ENCODE results near the gene C10orf53.
"Not testable (repeated sequence)": the region's sequence is repeated elsewhere in the genome, so short reads cannot be mapped to it uniquely, and the experiment has no call there.

Gene C10orf53

DNA sequence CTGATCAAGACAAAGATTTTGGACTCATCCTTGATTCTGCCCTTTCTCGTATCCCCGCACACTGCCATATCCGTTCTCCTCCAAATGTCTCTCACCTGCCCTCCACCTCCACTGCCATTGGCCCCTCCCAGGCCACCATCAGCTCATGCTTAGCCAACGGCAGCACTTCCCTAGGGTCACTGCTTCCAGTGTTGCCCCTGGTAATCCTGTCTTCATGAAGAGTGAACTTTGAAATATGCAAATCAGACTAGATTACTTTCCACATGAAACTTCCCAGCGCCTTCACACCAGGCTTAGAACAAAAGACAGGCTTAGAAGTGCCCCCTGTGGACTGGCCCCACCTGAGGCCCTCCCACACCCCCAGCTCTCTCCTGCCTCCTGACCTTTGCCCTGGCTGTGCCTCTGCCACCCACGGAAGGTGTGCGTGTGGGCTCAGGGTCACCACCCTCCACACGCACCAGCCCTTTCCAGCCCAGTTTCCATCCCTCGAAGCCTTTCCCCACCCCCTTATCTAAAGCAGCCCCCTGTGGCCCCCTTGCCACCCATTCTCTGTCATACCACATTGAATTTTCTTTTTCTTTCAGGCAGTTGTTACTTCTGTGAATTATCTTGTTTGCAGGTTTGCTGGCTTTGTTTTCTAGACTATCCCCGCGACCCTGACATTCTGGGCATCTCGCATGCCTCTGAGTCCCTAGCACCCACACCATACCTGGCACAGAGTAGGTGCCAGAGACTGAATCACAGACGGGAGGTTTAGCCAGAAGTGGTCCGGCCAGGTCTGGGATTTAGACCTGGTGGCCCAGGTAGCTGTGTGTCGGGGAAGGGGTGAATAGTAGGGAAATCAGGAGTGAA, 26.8 kb upstream of the C10orf53 start:
- no peak for DNase-seq (ENCODE audit: low read depth in 2 of 2)

DNA sequence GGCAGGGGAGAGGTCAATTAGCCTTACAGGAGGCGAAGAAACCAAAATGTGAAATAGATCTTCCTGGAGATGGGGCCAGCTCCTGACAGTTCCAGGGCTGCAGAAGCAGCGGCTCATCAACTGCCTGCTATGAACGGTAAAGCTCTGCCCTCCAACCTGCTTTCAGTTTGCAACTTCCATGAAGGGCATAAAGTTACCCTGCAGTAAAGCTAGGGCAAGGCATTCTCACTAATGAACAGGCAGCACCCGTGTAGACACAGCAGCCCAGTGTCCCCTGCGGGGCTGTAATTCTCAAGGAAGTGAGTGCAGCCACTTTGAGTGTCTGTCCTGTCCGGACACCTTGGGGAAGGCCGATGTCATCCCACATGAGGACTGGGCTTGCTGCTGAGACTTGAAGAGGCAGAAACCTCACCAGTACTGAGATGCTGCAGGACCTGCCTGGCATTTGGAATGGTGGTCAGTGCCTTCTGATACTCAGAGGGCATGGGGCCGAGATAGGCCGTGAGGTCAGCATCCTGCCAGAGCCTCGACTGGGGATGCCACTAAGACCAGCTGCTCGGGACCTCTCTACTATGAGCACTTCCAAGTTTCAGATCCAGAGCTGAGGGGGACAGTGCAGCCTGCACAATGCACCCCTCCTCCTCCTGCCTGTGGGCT, 26.1 kb upstream of the C10orf53 start:
- DNase-seq (ENCODE audit: low read depth in 2 of 2) = no peak

DNA sequence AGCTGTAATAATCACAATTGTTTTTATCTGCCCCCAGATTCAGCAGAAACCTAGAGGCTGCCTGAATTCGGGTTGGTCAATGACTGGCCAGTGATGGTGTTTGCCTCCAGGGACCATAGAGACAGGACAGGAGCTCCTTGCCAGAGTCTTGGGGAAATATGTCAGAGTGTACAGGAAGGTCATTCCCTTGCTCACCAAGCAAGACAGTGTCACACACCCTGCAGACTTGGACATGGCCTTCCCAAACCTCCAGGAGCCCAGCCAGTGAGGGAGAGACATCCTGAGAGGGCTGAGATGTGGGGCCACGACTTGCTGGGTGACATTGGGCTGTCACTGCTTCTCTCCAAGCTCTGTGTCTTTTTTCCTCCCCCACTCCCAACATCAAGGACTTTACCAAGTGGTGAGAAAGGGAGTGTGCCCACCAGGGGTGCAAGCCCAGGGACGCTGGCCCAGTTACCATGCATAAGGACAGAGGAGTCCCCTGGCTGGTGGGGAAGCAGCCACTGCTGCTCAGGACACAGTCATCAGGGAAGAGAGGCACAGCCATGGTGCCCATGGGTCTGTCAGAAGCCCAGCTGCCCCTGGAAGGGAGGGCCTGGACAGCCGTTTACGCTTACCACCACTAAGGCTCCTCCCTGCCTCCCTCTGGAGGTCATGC, 25.3 kb upstream of the C10orf53 start:
- no peak for DNase-seq (ENCODE audit: low read depth in 2 of 2)

DNA sequence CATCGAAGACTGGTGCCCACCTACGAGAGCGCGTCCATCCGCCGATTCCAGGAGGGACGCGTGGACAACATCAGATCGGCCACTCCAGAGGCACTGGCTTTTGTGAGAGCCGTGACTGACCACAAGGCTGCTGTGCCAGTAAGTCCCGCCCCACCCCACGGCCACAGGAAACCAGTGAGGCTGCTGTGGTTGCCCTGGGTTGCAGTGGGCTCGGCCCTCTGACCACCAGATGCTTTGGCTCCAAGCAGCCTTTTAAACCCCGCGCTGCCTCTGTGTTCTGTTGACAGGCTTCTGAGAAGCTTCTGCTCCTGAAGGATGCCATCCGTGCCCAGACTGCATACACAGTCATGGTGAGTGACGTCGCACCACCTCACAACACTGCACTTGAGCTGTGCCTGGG, 24.4 kb upstream of the C10orf53 start:
- no peak for DNase-seq (ENCODE audit: low read depth in 2 of 2)

DNA sequence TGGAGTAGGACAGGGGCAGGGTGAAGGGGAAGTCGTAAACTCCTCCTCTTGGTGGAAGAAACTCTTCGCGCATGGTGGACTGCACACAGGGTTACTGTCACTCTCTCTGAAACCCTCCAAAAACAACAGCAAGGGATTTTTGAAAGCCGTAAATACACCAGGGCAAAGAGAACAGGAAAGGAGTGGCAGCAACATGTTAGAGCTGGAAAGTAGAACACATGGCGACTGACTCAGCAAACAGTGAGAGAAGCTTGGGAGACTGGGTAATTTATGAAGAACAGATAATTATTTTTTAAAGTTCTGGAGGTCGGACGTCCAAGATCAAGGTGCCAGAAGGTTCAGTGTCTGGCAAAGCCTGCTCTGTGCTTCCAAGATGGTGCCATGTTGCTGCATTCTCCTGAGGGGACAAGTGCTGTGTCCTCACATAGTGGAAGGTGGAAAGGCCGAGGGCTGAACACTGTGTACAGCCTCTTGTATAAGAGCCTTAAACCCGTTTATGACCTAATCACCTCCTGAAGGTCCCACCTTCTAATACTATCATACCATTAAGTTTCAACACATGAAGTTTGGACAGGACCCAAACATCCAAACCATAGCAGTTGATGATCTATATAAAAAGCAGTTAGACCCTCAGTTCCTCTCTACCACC, 22.5 kb upstream of the C10orf53 start:
- no peak for DNase-seq (ENCODE audit: low read depth in 2 of 2)

DNA sequence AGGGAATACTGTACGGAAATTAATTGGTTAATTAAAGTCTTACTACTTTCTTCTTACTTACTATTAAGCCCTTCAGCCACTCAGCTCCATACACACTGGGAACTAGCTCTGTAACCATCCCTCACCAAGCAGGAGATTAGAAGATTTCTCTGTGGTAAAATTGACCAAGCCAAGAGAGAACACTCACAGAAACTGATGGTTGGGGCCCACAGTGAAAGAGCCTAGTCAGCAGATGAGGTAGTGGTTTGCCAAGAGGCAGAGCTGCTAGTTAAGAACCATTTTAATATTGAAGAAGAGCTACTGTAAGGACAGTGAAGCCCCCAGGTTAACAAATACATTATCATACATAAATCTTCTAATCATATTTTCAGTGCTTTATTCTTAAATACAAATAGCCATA, 21.8 kb upstream of the C10orf53 start:
- no peak for DNase-seq (ENCODE audit: low read depth in 2 of 2)

DNA sequence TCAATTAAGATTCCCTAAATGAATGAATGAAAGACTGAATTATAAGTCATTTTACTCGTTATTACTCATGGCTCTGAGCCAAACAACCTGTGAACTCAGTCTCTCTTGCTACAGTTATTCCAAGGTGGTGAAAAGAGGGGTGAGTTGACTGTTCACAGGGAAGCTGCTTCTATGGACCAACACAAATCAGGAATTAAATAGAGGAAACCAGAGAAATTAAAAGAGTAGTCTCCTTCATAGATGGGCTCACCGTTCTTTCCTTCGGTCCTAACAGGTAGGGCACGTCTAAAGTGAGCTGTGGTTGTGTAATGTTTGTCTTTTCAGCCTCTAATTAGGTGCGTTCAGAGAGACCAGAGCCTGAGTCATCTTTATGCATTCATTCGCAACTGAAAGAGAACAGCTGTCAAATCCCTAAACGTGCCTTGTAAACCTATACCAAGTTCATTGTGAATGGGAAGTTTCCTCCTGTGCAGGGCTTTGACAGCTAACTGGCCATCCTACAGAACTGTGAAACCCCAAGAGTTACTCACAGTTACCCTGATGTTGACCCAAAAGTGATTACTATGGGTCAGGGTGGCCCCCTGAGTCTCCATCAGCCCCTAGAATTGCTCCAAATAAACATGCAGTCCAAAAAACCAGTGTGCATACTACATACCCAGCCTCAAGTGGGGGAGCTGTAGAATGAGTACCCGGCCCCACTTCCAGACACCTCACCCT, 18.2 kb upstream of the C10orf53 start:
- no peak for DNase-seq (ENCODE audit: low read depth in 2 of 2)

DNA sequence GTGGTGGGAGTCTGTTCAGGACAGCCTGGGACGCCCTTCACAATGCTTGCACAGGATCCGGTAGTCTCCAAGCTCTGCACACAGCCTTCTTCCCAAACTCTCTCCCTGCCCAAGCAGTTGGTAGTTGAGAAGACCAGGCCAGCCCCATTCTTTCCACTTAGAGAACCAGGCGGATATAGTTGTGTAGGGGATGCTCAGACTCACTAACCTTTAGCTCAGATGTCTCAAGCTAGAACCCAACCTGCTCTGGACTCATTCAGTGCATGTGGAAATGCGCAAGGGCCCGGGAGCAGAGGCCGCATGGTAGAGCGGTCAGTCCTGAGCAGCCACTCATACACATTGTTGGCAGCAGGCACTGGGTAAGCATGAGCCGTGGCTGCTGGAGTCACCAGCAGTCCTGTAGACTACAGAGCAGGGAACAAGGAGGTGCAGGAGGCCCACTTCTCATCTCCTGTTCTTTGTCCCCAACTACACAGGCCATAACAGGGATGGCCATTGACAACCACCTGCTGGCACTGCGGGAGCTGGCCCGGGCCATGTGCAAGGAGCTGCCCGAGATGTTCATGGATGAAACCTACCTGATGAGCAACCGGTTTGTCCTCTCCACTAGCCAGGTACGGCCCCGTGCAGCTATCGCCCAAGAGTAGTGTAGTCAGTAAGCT, 17.2 kb upstream of the C10orf53 start:
- DNase-seq (ENCODE audit: low read depth in 2 of 2) = no peak

DNA sequence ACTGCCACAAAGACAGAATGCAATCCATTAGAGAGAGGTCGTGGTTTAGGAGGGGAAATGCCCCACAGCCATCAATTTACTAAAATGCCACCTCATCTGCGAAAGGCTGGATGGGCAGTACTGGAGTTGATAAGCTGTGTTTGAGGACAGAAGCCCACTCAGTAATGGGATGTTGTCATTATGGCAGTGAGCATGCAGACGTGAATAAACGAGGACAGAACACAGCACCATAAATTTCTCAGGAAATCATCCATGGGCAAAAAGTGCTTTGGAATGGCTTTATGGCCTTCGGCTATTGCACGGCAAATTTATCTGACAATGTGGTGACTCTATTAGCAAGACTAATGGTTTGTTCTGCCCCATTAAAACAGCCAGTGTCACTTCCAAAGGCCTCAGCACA, 15.9 kb upstream of the C10orf53 start:
- DNase-seq (ENCODE audit: low read depth in 2 of 2) = no peak

DNA sequence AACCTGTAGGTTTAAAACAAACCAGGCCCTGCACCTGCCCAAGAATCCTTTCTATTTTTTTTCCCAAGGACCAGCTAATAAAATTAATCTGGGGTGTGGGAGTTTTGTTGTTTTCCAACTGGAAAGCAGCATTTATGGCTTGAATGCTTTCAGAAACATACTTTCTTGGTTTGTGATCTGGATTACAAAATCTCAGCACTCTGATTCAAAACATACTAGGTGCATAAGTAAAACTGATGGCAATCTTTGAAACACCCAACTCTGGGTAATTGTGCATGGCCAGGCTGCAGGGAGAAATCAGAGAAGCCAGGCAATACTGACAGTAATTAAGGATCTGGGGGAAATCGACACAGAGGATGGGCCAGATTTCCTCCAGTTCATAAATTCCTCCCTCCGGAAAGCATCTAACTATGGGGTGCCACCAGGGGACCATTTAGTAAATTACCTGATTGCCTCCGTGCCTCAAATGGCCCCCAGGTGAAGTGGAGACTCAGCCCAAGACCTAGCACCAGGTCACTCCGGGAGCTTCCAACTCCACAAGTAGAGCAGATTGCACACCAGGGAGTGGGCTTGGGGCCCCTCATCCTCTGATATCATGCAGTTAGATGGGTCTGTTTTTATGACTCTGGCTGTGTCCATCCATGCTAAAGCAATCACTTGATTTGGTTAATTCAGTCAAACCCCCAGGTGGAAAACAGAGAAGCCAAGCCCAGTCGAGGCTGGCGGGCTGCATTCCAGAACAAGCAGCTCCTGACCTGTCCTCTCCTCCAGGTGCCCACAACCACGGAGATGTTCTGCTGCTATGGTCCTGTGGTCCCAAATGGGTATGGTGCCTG, 15.2 kb upstream of the C10orf53 start:
- no peak for DNase-seq (ENCODE audit: low read depth in 2 of 2)

DNA sequence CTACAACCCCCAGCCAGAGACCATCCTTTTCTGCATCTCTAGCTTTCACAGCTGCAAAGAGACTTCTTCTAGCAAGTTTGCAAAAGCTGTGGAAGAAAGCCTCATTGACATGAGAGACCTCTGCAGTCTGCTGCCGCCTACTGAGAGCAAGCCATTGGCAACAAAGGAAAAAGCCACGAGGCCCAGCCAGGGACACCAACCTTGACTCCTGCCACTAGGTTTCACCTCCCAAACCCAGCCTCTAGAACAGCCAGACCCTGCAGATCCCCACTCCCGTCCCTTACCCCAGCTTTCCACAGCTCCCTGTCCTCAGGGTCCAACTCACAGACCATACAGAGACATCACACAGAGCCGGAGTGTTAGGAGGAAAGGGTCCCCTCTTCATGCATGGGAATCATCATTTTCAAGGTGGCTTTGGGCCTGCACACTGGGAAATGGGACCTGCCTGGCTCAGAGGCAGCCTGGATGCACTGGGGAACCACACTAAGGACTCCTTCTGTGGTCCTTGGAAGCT, 14.6 kb upstream of the C10orf53 start:
- no peak for DNase-seq (ENCODE audit: low read depth in 2 of 2)

DNA sequence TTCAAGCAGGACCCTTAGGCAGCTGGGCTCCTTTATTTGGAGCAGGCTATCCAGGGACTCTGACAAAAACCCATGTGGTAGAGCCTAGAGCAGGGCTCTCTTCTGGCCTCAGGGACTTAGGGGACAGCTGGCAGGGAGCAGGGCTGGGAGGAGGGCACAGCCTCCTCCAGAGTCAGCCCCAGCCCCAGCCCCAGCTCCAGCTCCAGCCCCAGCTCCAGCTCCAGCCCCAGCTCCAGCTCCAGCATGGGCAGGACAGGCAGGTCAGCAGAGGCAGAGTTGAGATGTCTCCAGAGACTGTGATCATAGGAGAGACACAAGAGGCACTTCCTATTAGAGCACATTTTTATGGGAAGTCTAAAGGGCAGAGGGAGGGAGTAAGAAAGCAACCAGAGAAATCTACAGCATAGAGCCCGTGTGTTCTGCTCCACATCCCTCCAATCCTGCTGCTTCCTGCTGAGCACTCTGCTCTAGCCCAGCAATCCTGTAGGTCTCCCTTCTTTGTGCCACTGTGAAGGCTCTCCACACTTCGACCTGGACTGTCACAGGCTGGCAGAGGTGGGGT, 13.3 kb upstream of the C10orf53 start:
- DNase-seq (ENCODE audit: low read depth in 2 of 2) = no peak

DNA sequence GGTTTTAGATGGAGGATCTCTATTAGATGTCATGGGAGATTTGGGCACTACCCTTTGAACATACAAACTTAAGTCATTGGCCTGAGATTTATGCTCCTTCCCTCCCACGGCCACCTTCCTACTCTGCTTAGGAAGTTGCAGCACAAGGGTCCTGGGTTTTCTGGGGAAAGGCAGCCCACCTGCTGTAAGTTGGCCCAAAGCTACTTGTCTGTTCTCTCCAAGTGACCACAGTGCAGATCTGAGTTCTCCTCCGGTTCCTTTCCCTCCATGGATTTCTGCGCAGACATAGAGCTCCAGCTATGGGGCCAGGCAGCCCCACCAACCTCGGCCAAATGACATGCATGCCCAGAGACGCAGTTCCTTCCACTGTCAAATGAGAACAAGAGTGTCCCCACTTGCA, 12.8 kb upstream of the C10orf53 start:
- DNase-seq (ENCODE audit: low read depth in 2 of 2) = no peak

DNA sequence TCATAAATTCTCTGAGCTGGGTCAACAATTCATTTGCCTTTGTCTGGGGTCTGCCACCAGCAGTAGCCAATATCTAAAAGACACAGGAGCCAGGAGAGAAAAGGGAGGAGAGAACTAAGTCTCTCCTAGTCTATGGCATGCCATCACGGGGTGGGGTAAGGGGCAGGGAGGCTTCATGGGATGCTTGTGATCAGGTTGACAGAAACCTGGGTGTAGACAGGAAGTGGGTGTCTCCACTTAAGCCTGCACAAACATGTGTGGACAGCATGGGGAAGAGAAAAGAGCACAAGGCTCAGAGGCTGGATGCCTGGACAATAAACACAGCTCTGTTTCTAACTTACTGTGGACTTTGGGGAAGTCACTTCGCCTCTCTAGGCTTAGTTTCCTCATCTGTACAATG, 11.5 kb upstream of the C10orf53 start:
- no peak for DNase-seq (ENCODE audit: low read depth in 2 of 2)

DNA sequence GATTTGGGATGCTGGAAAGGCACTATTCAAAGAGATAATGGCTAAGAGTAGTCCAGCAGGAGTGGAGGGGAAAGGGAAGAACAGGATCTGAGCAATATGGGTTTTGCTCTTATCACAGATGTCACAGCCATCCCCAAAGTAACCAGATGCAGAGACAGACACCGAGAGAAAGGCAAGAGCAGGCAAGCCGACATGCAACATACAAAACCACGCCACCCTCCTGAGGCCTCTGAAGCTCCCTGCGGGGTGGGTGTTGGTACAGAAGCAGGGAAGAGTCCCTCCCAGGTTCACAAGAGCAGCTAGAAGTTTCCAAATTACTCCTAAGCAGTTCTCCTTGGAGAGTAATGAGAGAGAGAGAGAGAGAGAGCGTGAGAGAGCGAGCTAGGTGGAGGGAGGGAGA, 10.8 kb upstream of the C10orf53 start:
- DNase-seq (ENCODE audit: low read depth in 2 of 2) = no peak

DNA sequence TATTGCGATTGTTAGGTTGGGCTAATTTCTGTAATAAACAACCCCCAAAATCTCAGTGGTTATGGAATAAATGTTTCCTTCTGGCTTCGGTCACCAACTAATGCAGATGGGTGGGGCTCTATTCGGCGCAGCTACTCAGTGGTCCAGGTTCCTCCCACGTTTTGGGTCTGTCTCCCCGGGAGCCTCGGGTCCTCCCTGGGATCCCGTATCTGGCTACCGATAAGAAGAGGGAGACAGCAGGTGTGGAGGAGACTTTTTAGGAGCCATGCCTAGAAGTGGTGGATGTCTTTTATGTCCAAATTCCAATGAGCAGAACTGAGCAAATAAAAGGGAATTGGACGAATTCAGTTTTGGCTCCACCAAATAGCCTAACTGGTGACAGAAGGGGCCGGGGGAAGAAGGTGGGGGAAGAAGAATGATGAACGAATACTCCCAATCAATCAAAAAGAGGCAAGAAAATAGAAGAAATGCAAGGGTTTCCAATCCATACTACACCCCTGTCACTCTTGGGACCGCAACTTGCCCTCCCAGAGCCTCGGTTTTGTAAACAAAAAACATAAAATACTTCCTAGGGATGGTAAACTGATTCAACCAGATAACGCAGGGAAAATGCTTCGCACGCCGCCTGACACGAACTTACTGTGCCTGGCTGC, 498 bp upstream of the C10orf53 start:
- DNase-seq (ENCODE audit: low read depth in 2 of 2) = no peak

DNA sequence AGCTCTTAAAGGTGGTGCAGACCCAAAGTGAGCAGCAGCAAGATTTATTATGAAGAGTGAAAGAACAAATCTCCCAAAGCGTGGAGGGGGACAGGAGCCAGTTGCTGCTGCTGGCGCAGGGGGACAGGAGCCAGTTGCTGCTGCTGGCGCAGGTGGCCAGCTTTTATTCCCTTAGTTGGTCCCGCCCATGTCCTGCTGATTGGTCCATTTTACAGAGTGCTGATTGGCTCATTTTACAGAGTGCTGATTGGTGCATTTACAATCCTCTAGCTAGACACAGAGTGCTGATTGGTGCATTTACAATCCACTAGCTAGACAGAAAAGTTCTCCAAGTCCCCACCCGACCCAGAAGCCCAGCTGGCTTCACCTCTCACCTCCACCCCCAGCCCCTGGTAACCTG, 3.0 kb downstream of the C10orf53 start:
- DNase-seq (ENCODE audit: low read depth in 2 of 2) = not testable (repeated sequence)

DNA sequence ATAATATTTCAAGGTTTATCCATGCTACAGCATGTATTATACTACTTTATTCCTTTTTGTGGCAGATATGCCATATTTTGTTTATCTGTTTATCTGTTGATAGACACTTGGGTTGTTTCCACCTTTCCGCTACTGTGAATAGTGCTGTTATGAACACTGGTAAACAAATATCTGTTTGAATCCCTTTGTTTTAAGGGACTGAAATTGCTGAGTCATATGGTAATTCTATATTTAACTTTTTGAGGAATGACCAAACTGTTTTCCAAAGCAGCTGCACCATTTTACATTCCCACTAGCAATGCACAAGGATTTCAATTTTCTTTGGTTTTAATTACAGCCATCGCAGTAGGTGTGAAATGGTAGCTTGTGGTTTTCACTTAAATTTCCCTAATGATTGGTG, 3.4 kb downstream of the C10orf53 start:
- no peak for DNase-seq (ENCODE audit: low read depth in 2 of 2)

DNA sequence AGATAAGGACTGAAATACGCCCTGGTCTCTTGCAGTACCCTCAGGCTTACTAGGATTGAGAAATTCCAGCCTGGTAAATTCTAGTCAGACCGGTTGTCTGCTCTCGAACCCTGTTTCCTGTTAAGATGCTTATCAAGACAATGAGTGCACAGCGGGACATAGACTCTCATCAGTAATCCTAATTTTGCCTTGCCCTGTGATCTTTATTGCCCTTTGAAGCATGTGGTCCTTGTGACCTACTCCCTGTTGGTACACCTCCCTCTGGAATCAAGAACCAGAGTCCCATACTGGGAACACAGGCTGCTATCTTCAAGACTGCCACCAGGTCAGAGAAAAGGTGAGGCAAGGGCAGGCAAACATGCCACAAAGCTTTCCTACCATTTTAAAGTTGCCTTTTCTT, 7.2 kb downstream of the C10orf53 start:
- no peak for DNase-seq (ENCODE audit: low read depth in 2 of 2)

All from stimulated activated CD4-positive, alpha-beta T cell treated with anti-CD3 and anti-CD28 coated beads, Interleukin-1b, Interleukin-23, amount 100 ng/mL, for 4 hours (primary cell).